HG03196 (cell line): ENCODE data around the gene RCBTB2.

Experiments used
- ATAC-seq: cut with Tn5 transposase; IDR thresholded peaks from one replicate; pipeline ENCODE4 v1.9.1; 2021; ENCODE audit not compliant: unreplicated experiment

RCBTB2 gene

GRCh38 chr13:48496271-48497161, 36.4 kb downstream of the RCBTB2 start:
- no peak for ATAC-seq

- no peak for ATAC-seq
These were observed 38.0 kb downstream of the RCBTB2 start for GRCh38 chr13:48494874-48495273.

DNA sequence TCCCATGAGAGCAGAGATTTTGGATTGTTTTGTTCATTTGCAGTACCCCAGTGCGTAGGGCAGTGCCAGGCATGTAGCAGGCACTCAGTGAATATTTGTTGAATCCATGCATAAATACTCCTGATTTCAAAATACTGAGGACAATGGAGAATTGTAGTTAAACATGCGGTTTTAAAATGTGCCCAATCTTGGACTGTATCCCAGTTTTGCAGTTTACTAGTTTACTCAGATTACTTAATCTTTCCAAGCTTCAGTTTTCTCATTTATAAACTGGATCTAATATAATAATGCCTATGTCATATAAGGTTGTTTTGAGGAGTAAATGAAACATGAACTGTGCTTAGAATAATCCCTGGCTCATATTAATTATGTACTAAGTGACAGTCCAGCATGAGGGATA, 39.0 kb downstream of the RCBTB2 start:
- ATAC-seq: no peak

DNA sequence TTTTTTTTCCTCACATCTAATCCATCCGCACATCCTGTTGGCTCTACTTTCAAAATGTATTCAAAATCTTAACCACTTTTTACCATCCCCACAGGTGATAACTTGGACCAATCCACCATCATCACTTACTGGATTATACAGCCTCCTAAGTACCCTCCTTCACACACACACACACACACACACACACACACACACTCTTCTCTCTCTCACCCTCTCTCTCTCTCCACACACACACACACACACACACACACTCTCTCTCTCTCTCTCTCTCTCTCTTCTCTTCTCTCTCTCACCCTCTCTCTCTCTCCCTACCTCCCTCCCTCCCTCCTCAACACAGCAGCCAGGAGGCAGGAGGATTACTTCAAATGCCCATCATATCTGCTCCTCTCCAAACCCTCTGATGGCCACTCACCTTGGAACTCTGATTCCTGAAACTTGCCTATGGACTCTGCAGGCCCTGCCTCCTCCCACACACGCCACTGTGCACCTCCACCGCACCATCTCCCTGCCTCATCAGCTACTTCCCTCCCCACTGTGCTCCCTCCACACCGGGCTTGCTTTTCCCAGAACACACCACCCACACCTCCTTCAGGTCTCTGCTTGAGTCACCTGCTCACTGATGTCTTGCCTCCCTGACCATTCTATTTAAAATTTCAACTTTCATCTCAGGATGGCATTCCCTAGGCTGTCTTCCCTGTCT, 39.7 kb downstream of the RCBTB2 start:
- ATAC-seq: no peak

- ATAC-seq: peak; percentile 73
These were observed 40.3 kb downstream of the RCBTB2 start for GRCh38 chr13:48492470-48493065.

- ATAC-seq: peak; percentile 48
These were observed 40.8 kb downstream of the RCBTB2 start for GRCh38 chr13:48492096-48492440.

- no peak for ATAC-seq
These were observed 41.3 kb downstream of the RCBTB2 start for GRCh38 chr13:48491423-48492095.

GRCh38 chr13:48490241-48490640, 42.6 kb downstream of the RCBTB2 start:
- no peak for ATAC-seq

GRCh38 chr13:48489666-48490065, 43.2 kb downstream of the RCBTB2 start:
- ATAC-seq: no peak

DNA sequence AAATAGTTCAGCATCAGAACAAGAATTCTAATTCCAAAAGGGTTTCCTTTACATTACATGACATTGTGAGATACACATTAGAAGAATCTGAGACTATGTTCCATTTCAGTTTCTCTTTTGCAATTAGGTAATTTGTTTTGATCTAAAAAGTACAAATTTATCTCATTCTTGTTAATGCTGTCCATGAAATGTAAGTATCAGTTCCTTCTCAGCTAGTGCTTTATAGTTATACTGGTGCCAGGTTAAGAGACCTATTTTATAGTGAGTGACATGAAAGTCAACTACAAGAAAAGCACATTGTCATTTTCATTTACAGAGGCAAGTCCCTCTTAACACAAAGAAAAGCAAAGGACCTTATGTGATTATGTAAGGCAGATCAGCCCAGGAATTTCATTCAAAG, 43.9 kb downstream of the RCBTB2 start:
- no peak for ATAC-seq

DNA sequence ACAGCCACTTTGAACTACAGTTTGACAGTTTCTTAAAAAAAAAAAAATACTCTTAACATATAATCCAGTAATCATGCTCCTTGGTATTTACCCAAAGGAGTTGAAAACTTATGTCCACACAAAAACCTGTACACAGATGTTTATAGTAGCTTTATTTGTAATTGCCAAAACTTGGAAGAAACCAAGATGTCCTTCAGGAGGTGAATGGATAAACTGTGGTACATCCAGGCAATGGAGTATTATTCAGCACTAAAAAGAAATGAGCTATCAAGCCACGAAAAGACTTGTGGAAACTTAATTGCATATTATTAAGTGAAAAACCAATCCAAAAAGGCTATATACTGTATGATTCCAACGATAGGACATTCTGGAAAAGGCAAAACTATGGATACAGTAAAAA, 44.9 kb downstream of the RCBTB2 start:
- no peak for ATAC-seq

GRCh38 chr13:48486836-48487235, 46.0 kb downstream of the RCBTB2 start:
- ATAC-seq: no peak

DNA sequence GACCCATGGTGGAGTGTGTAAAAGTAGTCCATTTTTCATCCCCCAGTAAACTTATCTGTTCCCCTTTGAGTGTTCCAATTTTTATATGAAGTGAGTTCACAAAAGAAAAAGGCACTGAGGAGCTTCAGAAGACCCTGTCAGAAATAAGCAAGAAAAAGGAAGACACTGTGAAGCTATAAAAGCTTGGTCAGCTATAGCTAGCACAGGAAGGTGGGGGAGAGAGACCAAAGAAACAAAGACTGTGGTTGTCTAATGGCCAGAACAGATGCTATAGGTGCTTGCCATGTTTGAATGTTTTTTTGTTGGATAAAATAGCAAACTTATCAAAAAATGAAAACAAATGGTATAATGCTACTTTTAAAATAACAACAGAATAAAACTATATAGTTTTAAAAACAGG, 46.5 kb downstream of the RCBTB2 start:
- ATAC-seq: no peak

GRCh38 chr13:48485432-48485831, 47.4 kb downstream of the RCBTB2 start:
- no peak for ATAC-seq

DNA sequence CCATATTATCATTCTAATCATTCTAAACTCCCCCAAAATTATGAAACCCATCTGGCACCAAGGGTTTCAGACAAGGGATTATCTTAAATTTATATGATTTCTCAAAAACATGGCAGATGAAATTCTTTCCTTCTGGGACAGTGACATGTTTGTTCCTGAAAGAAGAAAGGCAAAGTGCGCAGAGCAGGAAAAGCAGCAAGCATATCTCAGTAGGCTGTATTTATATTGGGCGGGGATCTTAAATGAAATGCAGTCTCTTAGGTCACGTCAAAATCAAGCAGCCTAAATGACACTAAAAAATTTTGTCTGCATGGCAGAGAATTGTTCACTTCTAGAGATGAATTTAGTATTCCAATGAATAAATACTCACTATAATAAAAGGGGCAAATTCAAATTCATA, 49.3 kb downstream of the RCBTB2 start:
- ATAC-seq: no peak

- ATAC-seq: no peak
These were observed 54.5 kb downstream of the RCBTB2 start for GRCh38 chr13:48478391-48478790.

- ATAC-seq: no peak
These were observed 55.6 kb downstream of the RCBTB2 start for GRCh38 chr13:48477191-48477855.

GRCh38 chr13:48476686-48477085, 56.2 kb downstream of the RCBTB2 start:
- no peak for ATAC-seq

DNA sequence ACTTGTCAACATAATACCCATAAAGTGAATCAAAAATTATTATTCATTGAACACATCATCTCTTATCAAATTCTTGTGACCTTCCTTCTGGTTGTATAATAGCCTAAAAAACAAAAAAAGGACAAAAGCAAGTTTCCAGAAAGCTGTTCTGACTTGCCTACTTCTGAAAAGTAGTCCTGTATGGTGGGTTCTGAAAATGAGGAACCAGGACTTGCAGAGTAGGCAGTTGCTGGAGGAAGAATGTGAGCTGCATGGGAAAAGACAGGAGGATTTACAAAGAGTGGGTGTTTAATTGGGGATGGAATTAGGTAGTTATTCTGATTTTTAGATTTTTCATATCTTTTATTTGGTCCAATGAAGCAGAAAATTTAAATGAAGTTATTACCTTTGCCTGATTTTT, 56.7 kb downstream of the RCBTB2 start:
- ATAC-seq: no peak

GRCh38 chr13:48475230-48475629, 57.6 kb downstream of the RCBTB2 start:
- no peak for ATAC-seq
